HG03565 (cell line): ENCODE data around the gene LCMT1.

Experiments used
- ATAC-seq: cut with Tn5 transposase; IDR thresholded peaks from one replicate; pipeline ENCODE4 v1.9.1; 2021; ENCODE audit warnings: mild to moderate bottlenecking, moderate library complexity; ENCODE audit not compliant: unreplicated experiment

LCMT1 gene

DNA sequence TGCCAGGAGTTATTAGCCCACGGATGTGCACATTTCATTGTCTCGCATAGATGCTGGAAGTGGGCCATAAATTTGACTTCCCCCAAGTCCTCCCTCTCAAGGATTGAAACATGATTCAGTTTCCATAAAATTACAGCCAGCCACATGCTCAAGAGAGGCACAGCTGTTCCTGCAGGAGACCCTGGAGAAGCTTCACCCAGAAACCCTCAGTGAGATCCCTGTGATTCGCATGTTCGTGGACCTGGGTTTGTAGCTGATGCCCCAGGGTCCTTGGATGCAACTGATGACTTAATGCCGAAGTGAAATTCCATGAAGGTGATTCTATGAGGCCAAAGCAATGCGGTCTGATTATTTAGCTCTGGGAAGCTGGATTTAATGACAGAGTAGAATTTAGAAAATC lies 80.6 kb downstream of the LCMT1 start:
- ATAC-seq, result no peak

DNA sequence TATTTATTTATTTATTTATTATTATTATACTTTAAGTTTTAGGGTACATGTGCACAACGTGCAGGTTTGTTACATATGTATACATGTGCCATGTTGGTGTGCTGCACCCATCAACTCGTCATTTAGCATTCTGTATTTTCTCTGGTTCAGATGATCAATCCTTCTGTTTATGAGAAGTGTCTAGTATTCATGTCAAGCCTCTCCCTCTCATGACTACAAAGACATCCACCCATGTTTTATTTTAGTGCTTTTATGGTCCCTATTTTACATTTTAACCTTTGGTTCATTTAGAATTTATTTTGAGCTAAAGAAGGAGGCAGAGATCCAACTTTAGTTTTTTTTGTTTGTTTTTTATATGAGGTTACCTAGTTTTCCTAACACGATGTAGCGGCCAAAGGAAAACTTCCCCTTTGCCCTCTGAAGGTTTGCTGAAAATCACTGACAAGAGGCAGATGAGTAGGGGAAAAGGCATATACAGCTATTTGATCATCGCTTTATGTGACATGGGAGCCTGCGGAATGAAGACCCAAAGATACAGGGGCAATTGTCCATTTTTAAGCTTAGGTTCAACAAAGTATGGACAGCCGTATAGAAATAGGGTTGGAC lies 82.8 kb downstream of the LCMT1 start:
- no peak for ATAC-seq

- ATAC-seq, result no peak
These were observed 86.5 kb downstream of the LCMT1 start for GRCh38 chr16:25198021-25198420.

- ATAC-seq, result no peak
These were observed 87.9 kb downstream of the LCMT1 start for GRCh38 chr16:25199457-25199856.

- no peak for ATAC-seq
These were observed 99.2 kb downstream of the LCMT1 start for GRCh38 chr16:25210758-25211157.

DNA sequence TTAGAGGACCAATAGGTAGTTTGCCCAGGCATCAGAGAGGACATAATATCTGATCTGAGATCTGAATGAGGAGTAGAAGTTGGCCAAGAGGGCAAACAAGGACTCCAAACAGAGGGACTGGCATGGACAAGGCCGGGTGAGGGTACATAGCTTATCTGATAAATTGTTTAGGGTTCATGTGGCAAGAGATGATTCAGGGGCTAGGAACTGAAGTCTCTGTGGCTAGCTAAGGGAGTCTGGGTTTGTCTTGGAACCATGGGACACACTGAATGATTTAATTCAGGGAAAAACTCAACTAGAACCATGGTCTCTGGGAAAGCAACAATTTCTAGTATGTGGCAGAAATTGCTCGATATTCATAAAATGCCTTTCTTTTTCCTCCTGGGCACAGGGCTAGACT lies 101.1 kb downstream of the LCMT1 start:
- ATAC-seq, result no peak

DNA sequence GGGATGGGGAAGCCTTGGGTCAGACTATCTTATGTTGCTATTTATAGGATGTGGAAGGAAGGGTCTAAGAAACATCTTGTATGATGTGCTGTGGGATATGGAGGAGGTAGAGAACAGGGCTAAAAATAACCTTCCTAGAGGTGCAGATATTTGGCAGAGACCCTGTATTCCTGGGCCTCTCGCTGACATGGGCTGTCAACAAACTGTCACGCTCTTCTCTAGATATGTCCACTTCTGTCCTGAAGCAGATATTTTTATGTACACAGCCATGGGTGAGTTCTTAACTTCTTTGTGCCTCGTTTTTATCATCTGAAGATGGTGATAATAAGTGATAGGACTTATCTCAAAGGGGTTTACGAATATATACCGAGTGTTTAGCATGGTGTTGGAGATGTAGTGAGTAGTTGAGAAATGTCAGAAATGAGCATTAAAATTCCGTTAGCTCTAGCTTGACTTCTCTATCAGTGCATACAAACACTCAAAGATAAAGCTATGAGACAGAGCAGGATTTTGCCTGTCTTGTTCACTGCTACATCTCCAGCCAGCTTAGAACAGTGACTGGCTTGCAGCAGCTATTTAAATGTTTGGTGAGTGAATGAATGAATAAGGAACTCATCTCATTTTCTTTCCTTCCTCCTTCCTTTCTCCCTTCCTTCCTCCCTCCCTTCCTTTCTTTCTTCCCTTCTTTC lies 102.3 kb downstream of the LCMT1 start:
- ATAC-seq, result no peak

DNA sequence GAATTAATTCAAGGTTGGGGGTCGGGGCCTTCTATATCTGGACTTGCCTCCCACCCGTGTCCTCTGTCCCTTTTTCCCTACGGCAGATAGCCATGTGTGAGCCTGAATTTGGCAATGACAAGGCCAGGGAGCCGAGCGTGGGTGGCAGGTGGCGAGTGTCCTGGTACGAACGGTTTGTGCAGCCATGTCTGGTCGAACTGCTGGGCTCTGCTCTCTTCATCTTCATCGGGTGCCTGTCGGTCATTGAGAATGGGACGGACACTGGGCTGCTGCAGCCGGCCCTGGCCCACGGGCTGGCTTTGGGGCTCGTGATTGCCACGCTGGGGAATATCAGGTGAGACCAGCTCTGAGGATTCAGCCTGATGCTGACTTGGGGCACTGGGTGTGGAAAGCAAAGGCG lies 105.6 kb downstream of the LCMT1 start:
- no peak for ATAC-seq

- ATAC-seq, result no peak
These were observed 106.4 kb downstream of the LCMT1 start for GRCh38 chr16:25217921-25218320.

DNA sequence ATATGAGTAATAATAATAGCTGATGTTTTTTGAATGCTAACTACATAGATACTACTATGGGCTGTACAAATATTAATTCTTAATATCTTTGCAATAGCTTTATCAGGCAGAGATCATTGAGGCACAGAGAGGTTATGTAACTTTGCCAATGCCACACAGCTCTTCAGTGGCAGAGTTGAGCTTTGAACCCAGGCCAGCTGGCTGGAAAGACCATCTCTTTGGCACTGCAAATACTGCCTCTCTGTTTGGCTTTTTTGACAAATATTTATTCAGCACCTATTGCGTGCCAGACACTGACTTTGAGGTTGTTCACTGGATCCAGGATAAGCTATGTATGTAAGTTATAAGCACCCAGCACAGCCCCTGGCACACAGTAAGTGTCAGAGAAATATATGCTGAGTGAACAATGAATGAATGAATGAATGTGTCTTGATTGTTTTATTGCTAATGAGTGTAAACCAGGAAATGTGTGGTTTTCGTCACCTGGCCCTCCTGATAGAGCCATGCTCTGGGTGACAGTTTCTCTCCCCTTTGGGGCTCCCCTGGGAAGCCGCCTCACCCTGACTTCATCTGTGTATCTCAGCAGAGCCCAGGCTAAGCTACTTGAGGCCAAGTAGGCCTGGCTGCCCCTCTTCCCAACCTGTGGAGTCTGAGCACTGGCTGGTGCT lies 107.7 kb downstream of the LCMT1 start:
- ATAC-seq, result no peak

- ATAC-seq, result no peak
These were observed 111.4 kb downstream of the LCMT1 start for GRCh38 chr16:25222959-25223358.

- no peak for ATAC-seq
These were observed 112.4 kb downstream of the LCMT1 start for GRCh38 chr16:25223964-25224363.

DNA sequence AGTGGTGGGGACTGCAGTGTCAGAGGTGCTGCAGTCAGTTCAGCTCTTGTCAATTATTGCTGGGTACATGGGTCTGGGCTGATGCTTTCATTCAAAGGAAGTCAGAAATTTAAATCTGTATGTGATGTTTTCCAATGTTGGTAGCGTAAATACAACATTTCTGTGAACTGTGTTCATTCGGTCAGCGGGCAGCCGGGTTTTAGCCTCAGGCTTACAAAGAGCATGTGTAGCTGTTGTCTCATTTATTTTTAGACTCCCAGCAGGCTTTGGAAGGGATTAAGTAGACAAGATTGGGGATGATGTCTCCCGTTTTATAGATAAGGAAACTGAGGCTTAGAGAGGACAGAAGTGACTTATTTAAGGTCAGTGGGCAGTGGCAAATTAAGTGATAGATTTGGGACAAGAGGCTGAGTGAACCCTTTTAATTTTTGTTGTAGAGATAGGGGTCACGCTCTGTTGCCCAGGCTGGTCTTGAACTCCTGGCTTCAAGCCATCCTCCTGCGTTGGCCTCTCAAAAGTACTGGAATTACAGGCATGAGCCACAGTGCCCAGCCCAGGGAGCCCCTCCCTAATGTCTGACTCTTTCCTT lies 113.3 kb downstream of the LCMT1 start:
- no peak for ATAC-seq
